ENCODE measurements around the gene ZNF628. TPM values are rescaled to one million over a fixed set of nuclear protein-coding genes. Genes with fewer than 3 reads are reported as not detected.
A peak's percentile ranks its signal among the peaks of the same experiment; 100 is the strongest.

ZNF628 gene
- total RNA-seq, 4 donors from 2014 or later, result 7.4 to 22.3 (median 14.1) TPM

DNA sequence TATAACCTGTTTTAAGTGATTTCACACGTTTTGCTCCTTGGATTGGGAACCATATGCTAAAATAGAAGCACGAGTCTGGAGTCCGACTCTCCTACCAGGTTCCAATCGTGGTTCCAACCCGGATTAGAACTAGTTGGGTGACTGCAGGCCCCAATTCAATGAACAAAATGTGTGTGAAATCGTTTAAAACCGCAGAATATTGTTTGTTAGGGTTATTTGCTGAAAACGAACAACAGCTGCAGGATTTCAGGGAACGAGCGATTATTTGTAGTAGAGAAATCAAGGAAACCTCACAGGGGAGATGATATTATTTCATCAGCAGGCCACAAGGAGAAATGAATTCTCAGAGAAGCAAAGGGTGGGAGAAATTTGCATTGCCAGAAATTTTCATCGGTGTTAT, 28.6 kb downstream of the ZNF628 start:
- in situ Hi-C loops (cut with MboI; ENCODE audit: low sequenced_read_pairs in 4 of 4), result loop anchor here in 1 of 4 donors (10.0 kb wide), 1 partner anchor 360 kb away; the partner anchor contains the start of gene TNNT1
- TF ChIP-seq, protein P1, sequence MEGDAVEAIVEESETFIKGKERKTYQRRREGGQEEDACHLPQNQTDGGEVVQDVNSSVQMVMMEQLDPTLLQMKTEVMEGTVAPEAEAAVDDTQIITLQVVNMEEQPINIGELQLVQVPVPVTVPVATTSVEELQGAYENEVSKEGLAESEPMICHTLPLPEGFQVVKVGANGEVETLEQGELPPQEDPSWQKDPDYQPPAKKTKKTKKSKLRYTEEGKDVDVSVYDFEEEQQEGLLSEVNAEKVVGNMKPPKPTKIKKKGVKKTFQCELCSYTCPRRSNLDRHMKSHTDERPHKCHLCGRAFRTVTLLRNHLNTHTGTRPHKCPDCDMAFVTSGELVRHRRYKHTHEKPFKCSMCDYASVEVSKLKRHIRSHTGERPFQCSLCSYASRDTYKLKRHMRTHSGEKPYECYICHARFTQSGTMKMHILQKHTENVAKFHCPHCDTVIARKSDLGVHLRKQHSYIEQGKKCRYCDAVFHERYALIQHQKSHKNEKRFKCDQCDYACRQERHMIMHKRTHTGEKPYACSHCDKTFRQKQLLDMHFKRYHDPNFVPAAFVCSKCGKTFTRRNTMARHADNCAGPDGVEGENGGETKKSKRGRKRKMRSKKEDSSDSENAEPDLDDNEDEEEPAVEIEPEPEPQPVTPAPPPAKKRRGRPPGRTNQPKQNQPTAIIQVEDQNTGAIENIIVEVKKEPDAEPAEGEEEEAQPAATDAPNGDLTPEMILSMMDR (IDR thresholded peaks at IDR 0.05 in 4 of 5, conservative IDR thresholded peaks at IDR 0.05 in 1 of 5), result no peak
- no peak for TF ChIP-seq POLR2A (IDR thresholded peaks at IDR 0.05)
- no peak for ATAC-seq
- H3K27ac ChIP-seq, result no peak overlapping the region
- H3K27me3 ChIP-seq, result peaks cover 0 to 16% (median 14%) of the 10 kb centered on the region in 3 donors
- H3K36me3 ChIP-seq, result no peaks in the 10 kb centered on the region
- no peak overlapping the region for H3K4me3 ChIP-seq
- intact Hi-C loops (cut with DNase I; ENCODE audit: low total_unique reads), result loop anchor here (1.0 to 5.0 kb wide), 3 partner anchors 38 to 212 kb away; no protein-coding TSS in a partner anchor
- H3K4me1 ChIP-seq, result no peaks in the 10 kb centered on the region
- DNase-seq, result no peak
- H3K9me3 ChIP-seq, result no peaks in the 10 kb centered on the region

DNA sequence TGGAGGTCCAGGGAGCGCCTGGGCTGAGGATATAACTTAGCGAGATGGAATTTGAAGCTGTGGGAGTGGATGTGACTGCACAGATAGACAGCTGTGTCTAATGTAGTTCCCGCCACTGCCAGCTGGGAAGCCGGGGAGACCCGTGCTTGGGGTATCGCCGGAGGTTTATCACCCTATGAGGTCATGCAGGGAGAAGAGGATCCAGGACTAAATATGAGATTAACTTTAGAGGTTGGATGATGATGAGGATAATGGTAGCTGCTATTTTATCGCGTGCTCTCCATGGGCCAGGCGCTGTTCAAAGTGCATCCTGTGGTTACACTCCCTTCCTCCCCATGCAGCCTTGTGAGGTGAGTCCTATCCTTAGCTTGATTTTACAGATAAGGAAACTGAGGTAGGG, 31.7 kb downstream of the ZNF628 start:
- Histone ChIP-seq H3K4me3 (no peak overlapping the region), H3K27me3 (peaks cover 0 to 16% (median 14%) of the 10 kb centered on the region in 3 donors), H3K27ac (no peak overlapping the region), H3K9me3 (no peaks in the 10 kb centered on the region), H3K4me1 (no peaks in the 10 kb centered on the region), H3K36me3 (no peaks in the 10 kb centered on the region)
- TF ChIP-seq, protein P1 (IDR thresholded peaks at IDR 0.05 in 4 of 5, conservative IDR thresholded peaks at IDR 0.05 in 1 of 5), result no peak
- DNase-seq (no peak), ATAC-seq (no peak)
- intact Hi-C loops (cut with DNase I; ENCODE audit: low total_unique reads) (loop anchor here (5.0 kb wide), 1 partner anchor 79 kb away; no protein-coding TSS in a partner anchor), in situ Hi-C loops (cut with MboI; ENCODE audit: low sequenced_read_pairs in 4 of 4) (loop anchor here in 1 of 4 donors (10.0 kb wide), 1 partner anchor 363 kb away; the partner anchor contains the start of gene TNNT1)

DNA sequence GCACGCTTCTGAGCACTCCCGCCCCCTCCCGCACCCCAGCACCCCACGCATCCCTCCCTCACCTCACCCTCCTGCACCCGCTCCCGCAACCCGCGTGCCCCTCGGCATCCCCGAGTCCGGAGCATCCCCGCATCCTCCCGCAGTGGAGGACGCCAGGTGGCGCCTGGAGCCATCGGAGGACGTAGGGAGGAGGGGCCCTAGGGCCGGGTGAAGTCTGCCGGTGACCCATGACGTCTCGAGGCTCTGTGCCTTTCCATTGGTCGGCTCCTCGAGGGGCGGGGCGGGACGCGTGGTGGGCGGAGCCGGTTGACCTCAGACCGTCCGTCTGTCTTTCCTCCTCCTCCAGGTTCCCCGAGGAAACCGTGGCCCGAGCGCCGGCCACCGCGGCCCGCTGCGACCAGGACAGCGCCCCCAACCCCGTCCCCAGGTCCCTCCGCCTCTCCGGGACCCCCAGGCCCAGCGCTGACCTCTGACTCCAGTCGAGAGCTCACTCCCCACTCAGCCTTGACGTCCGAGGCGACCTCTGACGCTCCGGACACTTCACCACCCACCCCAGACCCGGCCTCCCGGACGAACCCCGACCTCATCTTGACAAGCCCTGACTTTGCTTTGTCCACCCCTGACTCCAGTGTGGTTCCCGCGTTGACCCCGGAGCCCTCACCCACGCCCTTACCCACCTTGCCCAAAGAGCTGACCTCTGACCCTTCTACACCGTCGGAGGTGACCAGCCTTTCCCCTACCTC, 40.6 kb downstream of the ZNF628 start:
- H3K36me3 ChIP-seq, result no peaks in the 10 kb centered on the region
- TF ChIP-seq, protein P1 (IDR thresholded peaks at IDR 0.05 in 4 of 5, conservative IDR thresholded peaks at IDR 0.05 in 1 of 5), result peak; percentile 87 to 96 (median 94)
- peak; percentile 72 to 80 for TF ChIP-seq POLR2A (IDR thresholded peaks at IDR 0.05)
- H3K4me1 ChIP-seq, result peaks cover 19 to 22% of the 10 kb centered on the region in 2 donors
- ATAC-seq (peak; percentile 71 to 88), DNase-seq (peak; percentile 91 to 96)
- in situ Hi-C loops (cut with MboI; ENCODE audit: low sequenced_read_pairs in 4 of 4), result loop anchor here (5.0 to 10.0 kb wide), 4 partner anchors 68 to 372 kb away; partner anchors contain the start of genes TNNT1 (in 1 of the 4) and ZNF579 (in 1 of the 4)
- no peaks in the 10 kb centered on the region for H3K27me3 ChIP-seq
- peak overlapping the region; percentile 58 to 74 (median 63) for H3K4me3 ChIP-seq
- H3K9me3 ChIP-seq, result no peaks in the 10 kb centered on the region
- H3K27ac ChIP-seq, result peak overlapping the region; percentile 94 to 99 (median 96)
- intact Hi-C loops (cut with DNase I; ENCODE audit: low total_unique reads), result loop anchor here (1.0 to 2.0 kb wide), 3 partner anchors 82 to 115 kb away; partner anchors contain the start of genes FIZ1 and ZNF865

DNA sequence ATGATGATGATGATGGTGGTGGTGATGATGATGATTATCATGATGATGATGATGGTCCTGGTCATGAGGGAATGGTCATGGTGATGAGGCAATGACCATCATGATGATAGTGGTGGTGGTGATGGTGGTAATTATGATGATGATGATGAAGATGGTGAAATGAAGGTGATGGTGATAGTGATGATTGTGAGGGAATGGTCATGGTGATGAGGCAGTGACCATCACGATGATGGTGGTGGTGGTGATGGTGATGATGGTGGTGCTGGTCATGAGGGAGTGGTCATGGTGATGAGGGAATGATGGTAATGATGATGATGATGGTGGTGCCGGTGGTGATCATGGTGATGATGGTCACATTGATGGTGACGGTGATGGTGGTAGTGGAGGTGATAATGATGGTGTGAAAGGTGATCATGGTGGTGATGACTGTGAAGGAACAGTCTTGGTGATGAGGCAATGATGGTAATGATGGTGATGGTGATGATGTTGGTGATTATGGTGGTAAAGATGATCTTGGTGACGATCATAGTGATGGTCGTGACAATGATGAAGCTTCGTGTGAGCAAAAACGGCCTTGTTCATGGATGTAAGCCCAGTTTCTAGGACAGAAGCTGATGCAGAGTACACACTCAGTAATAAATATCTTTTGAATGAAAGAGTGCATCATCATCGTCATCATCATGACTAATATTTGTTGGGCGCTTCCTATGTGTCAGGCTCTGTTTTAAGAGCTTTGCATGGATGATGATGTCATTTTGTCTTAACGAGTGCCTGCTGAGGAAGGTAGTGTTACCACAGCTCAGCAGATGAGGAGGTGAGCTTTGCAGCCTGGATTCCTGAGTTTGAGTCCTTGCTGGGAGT, 43.3 kb downstream of the ZNF628 start:
- TF ChIP-seq, protein P1 (IDR thresholded peaks at IDR 0.05 in 4 of 5, conservative IDR thresholded peaks at IDR 0.05 in 1 of 5), result no peak
- no peak for TF ChIP-seq POLR2A (IDR thresholded peaks at IDR 0.05)
- in situ Hi-C loops (cut with MboI; ENCODE audit: low sequenced_read_pairs in 4 of 4), result loop anchor here (5.0 to 10.0 kb wide), 4 partner anchors 65 to 375 kb away; partner anchors contain the start of genes TNNT1 (in 1 of the 4) and ZNF579 (in 1 of the 4)
- H3K27ac ChIP-seq, result peak overlapping the region; percentile 75 to 90 (median 86)

More for the DNA sequence above, 43.3 kb downstream of the ZNF628 start:
- H3K36me3 ChIP-seq, result no peaks in the 10 kb centered on the region
- intact Hi-C loops (cut with DNase I; ENCODE audit: low total_unique reads), result no loop called here
- DNase-seq (peak; percentile 65 to 72), ATAC-seq (peak; percentile 71 to 78)
- no peak overlapping the region for H3K4me3 ChIP-seq
- no peaks in the 10 kb centered on the region for H3K9me3 ChIP-seq
- H3K4me1 ChIP-seq, result peaks cover 26 to 32% of the 10 kb centered on the region in 2 donors
- H3K27me3 ChIP-seq, result no peaks in the 10 kb centered on the region

All from gastrocnemius medialis (tissue), 4 donors.